Measurements from ENCODE around the gene SLC36A2.

SLC36A2 gene

DNA sequence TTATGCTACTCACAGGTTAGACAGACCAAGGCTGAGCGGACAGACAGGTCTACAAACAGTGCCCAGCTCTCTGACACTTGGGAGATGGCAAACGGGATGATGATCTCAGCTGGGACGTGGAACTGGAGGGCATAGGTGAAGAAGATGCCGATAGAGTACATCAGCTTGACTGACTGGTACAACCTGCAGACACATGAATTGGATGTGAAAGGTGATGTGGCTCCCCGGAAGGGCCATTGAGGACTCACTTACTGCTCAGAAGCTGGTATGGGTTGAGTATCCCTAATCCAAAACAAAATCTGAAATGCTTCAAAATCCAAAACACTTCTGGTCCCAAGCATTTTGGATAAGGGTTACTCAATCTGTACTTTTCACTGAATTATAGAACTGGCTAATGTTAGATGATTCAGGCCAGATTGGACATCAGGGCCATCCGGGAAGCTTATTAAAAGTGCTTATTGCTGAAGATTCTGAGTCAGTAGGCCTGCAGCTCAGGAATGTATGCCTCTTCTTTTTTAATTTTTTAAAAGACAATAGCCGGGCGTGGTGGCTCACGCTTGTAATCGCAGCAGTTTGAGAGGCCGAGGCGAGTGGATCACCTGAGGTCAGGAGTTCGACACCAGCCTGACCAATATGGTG is 66.2 kb downstream of the SLC36A2 start:
- no peak for DNase-seq

DNA sequence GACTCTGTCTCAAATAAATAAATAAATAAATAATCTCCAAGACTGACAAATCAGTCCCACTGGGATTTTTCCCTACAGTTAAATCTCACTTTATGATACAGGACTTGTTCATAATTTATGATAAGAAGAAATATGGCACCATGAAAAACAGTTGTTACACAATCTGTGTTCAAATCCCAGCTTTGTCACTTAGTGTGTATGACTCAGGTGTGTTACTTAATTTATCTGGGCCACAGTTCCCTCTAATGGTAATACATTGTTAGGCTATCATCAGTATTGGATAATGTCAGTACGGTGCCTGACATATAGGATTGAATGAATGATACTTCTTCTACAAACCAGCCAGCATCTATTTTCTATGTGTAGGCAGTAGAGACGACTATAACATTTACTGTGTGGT is 66.9 kb downstream of the SLC36A2 start:
- no peak for DNase-seq

DNA sequence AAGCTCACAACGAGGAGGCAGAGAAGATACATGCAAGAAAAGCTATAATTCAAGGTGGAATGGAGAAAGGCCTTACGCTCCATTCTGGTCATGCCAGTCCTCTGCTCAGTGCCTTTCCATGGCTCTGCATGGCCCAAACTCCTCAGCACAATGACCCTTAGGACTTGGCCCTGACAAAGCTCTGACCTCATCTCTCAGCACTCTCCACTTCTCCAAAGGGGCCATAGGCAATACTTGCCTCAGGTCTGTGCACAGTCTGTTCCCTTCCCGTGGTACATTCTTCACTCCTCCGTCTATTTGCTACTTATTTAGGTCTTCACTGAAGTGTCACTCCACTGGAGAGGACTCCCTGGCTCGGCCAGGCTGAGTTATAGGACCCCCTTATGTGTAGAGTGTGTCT is 68.5 kb downstream of the SLC36A2 start:
- no peak for DNase-seq

DNA sequence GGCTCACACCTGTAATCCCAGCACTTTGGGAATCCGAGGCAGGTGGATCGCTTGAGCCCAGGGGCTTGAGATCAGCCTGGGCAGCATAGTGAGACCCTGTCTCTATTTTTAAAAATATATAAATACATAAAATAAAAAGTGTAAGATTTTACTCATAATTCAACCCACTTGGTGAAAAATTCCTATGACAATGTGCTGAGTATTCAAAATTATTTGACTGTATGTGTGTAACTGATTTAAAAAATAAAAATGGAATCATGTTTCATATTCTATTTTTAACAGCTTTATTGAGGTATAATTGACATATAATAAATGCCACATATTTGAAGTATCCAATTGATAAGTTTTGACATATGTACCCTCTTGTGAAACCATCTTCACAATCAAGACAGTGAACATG is 71.6 kb downstream of the SLC36A2 start:
- no peak for DNase-seq

DNA sequence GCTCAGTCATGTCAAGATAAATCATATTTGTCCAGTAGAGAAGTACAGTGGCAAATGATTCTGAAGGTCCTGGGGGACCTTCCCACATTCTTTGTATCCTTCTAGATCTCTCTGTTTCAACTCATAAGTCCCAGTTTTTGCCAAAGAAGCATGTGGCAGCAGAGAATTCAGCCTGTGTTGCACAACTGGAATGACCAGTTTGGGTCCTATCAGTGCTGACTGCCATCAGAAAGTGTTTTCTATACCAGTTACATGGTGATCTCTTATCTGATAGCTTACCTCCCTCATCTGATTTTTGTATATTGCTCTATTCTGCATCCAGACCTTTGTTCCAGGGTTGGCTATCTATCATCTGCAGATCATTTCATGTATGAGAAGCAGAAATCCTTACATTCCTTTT is 72.7 kb downstream of the SLC36A2 start:
- no peak for DNase-seq

DNA sequence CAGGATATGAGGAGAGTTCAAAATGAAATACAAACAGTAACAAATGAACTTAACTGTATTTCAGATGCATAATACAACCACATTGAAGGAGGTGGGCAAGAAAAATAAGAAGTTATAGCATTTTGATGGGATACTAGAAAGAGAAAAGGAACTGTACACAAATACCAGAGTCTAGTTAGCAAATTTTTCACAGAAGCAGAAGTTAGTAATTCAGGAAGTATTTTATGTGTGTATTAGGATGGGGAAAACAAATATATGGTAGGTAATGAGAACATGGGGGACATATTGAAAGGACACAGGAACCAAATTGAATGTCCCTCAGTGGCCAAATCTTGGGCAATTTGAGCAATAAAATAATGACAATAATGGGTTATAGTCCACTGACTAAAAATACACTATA is 76.0 kb downstream of the SLC36A2 start:
- no peak for DNase-seq

DNA sequence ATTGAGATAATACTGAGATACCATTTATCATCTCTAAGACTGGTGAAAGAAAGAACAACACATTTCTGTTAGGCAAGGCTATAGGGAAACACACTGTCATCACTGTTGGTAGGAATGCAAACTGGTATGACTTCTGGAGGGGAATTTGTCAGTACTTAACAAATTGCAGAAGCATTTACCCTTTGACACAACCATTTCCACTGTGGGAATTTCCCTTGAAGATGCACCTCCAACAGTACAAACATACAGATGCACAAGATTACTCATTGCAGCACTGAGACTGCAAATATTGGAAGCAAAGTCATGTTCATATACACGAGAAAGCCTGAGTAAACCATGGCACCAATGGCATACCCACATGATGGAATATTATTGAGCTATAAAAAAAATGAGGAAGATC is 76.8 kb downstream of the SLC36A2 start:
- DNase-seq, result no peak

DNA sequence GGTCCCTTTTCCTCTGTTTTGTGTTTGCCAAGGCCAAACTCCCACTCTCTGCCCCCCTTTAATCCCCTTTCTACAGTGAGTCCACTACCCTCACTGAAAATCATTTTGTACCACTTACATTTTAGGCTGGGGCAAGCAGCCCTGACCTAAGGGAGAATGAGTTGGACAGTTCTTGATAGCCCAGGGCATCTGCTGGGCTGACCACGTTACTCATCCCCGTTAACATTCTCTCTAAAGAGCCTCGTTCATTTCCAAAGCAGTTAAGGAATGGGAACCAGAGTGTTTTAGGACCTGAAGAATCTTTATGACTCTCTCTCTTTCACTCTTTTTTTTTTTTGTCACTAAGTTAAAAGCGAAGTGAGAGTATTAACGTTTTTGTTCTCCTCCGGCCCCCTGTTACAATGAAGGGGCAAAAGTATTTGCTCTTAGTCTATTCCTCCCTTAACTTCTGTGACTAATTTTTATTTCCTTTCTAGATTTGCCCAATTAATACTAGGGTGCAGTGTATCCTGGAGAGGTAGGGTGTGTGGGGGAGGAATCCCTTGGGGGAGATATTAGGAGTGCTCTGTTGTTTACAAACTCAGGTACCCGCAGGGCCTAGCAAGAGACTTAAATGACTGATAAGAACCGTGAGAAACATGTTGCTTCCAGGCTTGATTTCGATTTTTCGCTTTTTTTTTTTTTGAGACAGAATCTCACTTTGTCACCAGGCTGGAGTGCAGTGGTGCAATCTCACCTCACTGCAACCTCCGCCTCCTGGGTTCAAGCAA is 79.7 kb downstream of the SLC36A2 start:
- DNase-seq, result no peak
